Measurements from ENCODE around the gene STOX1. TPM values are rescaled to one million over a fixed set of nuclear protein-coding genes. Genes with fewer than 3 reads are reported as not detected.
"Not testable (repeated sequence)": the region's sequence is repeated elsewhere in the genome, so short reads cannot be mapped to it uniquely, and the experiment has no call there.

The STOX1 gene
- total and polyA plus RNA-seq, 10 of the 15 experiments (the other 5 are each of a cell fraction or from before 2014, with no cell fraction given), result 0.18 to 1.2 (median 0.67) TPM; not detected in 1

GRCh38 chr10:68940917-68941316, 113.6 kb downstream of the STOX1 start:
- H3K9me3 ChIP-seq (replicated peaks; ENCODE audit: control insufficient read depth, insufficient read depth, low read length); DNase-seq (ENCODE audit: low read depth, low spot score); H2AFZ ChIP-seq (ENCODE audit: control insufficient read depth, low read depth, low read length); H3K36me3 ChIP-seq (ENCODE audit: control insufficient read depth in 2 of 2, insufficient read depth in 2 of 2, low read length in 1 of 2); in situ Hi-C loops (cut with MboI); H3K4me2 ChIP-seq (ENCODE audit: control insufficient read depth, insufficient read depth); POLR2A ChIA-PET; H3K79me2 ChIP-seq (ENCODE audit: control insufficient read depth, insufficient read depth, low read length); H3K9ac ChIP-seq (ENCODE audit: control insufficient read depth, insufficient read depth, low read length); RAD21 ChIA-PET (ENCODE audit: unreplicated experiment); ATAC-seq; intact Hi-C loops (cut with micrococcal nuclease; ENCODE audit: unreplicated experiment); BruUV-seq (replicated peaks); H3K27ac ChIP-seq (ENCODE audit: control insufficient read depth, insufficient read depth); H3K4me1 ChIP-seq (ENCODE audit: control insufficient read depth, insufficient read depth, low read length); H3K4me3 ChIP-seq; FAIRE-seq; H4K20me1 ChIP-seq (ENCODE audit: control insufficient read depth, insufficient read depth); H3K27me3 ChIP-seq (replicated peaks in 1 of 2; ENCODE audit: control insufficient read depth in 2 of 2, insufficient read depth in 2 of 2, low read length in 1 of 2): not testable (repeated sequence)
- ChIA-PET CTCF (interaction anchor here (1.3 to 3.5 kb wide), 2 partner anchors 15 to 16 kb away, joined by 3 to 14 read pairs; partner anchors contain the start of gene DDX21), SMC1A (ENCODE audit: uncharacterized antibody, unreplicated experiment) (interaction anchor here (0.6 to 1.4 kb wide), 2 partner anchors 14 to 17 kb away, joined by 3 to 4 read pairs; no protein-coding TSS in a partner anchor)

Small RNA genes within 50 kb of the gene (small RNA-seq; reads per million reads assigned to genes)
- gene RNU6-571P (not detected), gene RNU6-697P (not detected)

Other genes starting within 250 kb of the STOX1 start
- 63.6 and 66.1 TPM in 2 replicates for gene CCAR1, start 106.3 kb upstream of the STOX1 start, total RNA-seq (2014; rRNA removed)
- 107 and 117 TPM in 2 replicates for gene CCAR1, start 106.3 kb upstream of the STOX1 start, total RNA-seq (2014; rRNA removed; fragmentation: Illumina TruSeq; extraction: Trizol)
- gene CCAR1, start 106.3 kb upstream of the STOX1 start, total RNA-seq (2021), result 66.7 and 79.3 TPM in 2 replicates
- 64.9 and 78.7 TPM in 2 replicates for gene CCAR1, start 106.3 kb upstream of the STOX1 start, polyA plus RNA-seq (2011; rRNA removed)
- gene CCAR1, start 106.3 kb upstream of the STOX1 start, polyA plus RNA-seq (2014; fragmentation: Illumina TruSeq; extraction: Trizol), result 110 and 147 TPM in 2 replicates
- gene CCAR1, start 106.3 kb upstream of the STOX1 start, polyA plus RNA-seq (2014; fragmentation: Nextera tagmentation; extraction: Ambion mirVana), result 10 to 100 TPM; 35.5 to 48.8 TPM
- 60.1 and 68.2 TPM in 2 replicates for gene CCAR1, start 106.3 kb upstream of the STOX1 start, polyA plus RNA-seq (2014; rRNA removed)
- 100 to 1,000 TPM; 113 to 124 TPM for gene CCAR1, start 106.3 kb upstream of the STOX1 start, polyA plus RNA-seq (2016; fragmentation: Nextera tagmentation; extraction: Ambion mirVana)
- gene DDX50, start 73.8 kb downstream of the STOX1 start, total RNA-seq (2014; rRNA removed), result 28.9 and 34.1 TPM in 2 replicates
- 51.6 and 52.0 TPM in 2 replicates for gene DDX50, start 73.8 kb downstream of the STOX1 start, total RNA-seq (2014; rRNA removed; fragmentation: Illumina TruSeq; extraction: Trizol)
- gene DDX50, start 73.8 kb downstream of the STOX1 start, total RNA-seq (2021), result 38.8 and 39.1 TPM in 2 replicates
- gene DDX50, start 73.8 kb downstream of the STOX1 start, polyA plus RNA-seq (2011; rRNA removed), result 50.3 and 67.3 TPM in 2 replicates
- 47.6 and 56.6 TPM in 2 replicates for gene DDX50, start 73.8 kb downstream of the STOX1 start, polyA plus RNA-seq (2014; fragmentation: Illumina TruSeq; extraction: Trizol)
- gene DDX50, start 73.8 kb downstream of the STOX1 start, polyA plus RNA-seq (2014; fragmentation: Nextera tagmentation; extraction: Ambion mirVana), result 10 to 100 TPM; 24.9 to 32.0 TPM
- 25.7 and 28.4 TPM in 2 replicates for gene DDX50, start 73.8 kb downstream of the STOX1 start, polyA plus RNA-seq (2014; rRNA removed)
- 10 to 100 TPM; 36.0 to 37.5 TPM for gene DDX50, start 73.8 kb downstream of the STOX1 start, polyA plus RNA-seq (2016; fragmentation: Nextera tagmentation; extraction: Ambion mirVana)
- 121 and 158 TPM in 2 replicates for gene DDX21, start 128.6 kb downstream of the STOX1 start, total RNA-seq (2014; rRNA removed)
- gene DDX21, start 128.6 kb downstream of the STOX1 start, total RNA-seq (2014; rRNA removed; fragmentation: Illumina TruSeq; extraction: Trizol), result 153 and 165 TPM in 2 replicates
- 122 and 129 TPM in 2 replicates for gene DDX21, start 128.6 kb downstream of the STOX1 start, total RNA-seq (2021)
- gene DDX21, start 128.6 kb downstream of the STOX1 start, polyA plus RNA-seq (2011; rRNA removed), result 120 and 162 TPM in 2 replicates
- gene DDX21, start 128.6 kb downstream of the STOX1 start, polyA plus RNA-seq (2014; fragmentation: Illumina TruSeq; extraction: Trizol), result 182 and 223 TPM in 2 replicates
- 10 to 100 TPM; 80.8 to 88.5 TPM for gene DDX21, start 128.6 kb downstream of the STOX1 start, polyA plus RNA-seq (2014; fragmentation: Nextera tagmentation; extraction: Ambion mirVana)
- 95.6 and 112 TPM in 2 replicates for gene DDX21, start 128.6 kb downstream of the STOX1 start, polyA plus RNA-seq (2014; rRNA removed)
- gene DDX21, start 128.6 kb downstream of the STOX1 start, polyA plus RNA-seq (2016; fragmentation: Nextera tagmentation; extraction: Ambion mirVana), result 10 to 100 TPM; 41.1 to 47.8 TPM
- gene KIFBP, start 161.3 kb downstream of the STOX1 start, total RNA-seq (2014; rRNA removed), result 16.3 and 19.2 TPM in 2 replicates
- gene KIFBP, start 161.3 kb downstream of the STOX1 start, total RNA-seq (2014; rRNA removed; fragmentation: Illumina TruSeq; extraction: Trizol), result 19.9 and 21.0 TPM in 2 replicates
- 14.9 and 16.0 TPM in 2 replicates for gene KIFBP, start 161.3 kb downstream of the STOX1 start, total RNA-seq (2021)
- gene KIFBP, start 161.3 kb downstream of the STOX1 start, polyA plus RNA-seq (2011; rRNA removed), result 20.0 and 28.8 TPM in 2 replicates
- 25.0 and 39.2 TPM in 2 replicates for gene KIFBP, start 161.3 kb downstream of the STOX1 start, polyA plus RNA-seq (2014; fragmentation: Illumina TruSeq; extraction: Trizol)
- gene KIFBP, start 161.3 kb downstream of the STOX1 start, polyA plus RNA-seq (2014; fragmentation: Nextera tagmentation; extraction: Ambion mirVana), result 10 to 100 TPM in 1 of 2 experiments, 1 to 10 TPM in 1; 8.6 to 10.0 TPM
- gene KIFBP, start 161.3 kb downstream of the STOX1 start, polyA plus RNA-seq (2014; rRNA removed), result 14.3 and 17.3 TPM in 2 replicates
- 10 to 100 TPM; 28.7 to 29.5 TPM for gene KIFBP, start 161.3 kb downstream of the STOX1 start, polyA plus RNA-seq (2016; fragmentation: Nextera tagmentation; extraction: Ambion mirVana)

Measured in GM12878 (cell line).